ENCODE measurements around the gene ADAP2.
A peak's percentile ranks its signal among the peaks of the same experiment; 100 is the strongest.
"Not testable (repeated sequence)": the region's sequence is repeated elsewhere in the genome, so short reads cannot be mapped to it uniquely, and the experiment has no call there.

Gene ADAP2

GRCh38 chr17:30970831-30971567 is 49.3 kb downstream of the ADAP2 start, which contains the start of gene RNF135:
TSS of gene RNF135 (plus strand) at chr17:30971039. CDS start at chr17:30971074, 35 bp downstream.
- DNase-seq, result peak; percentile 62

GRCh38 chr17:30975042-30975820 is 53.5 kb downstream of the ADAP2 start:
- no peak for DNase-seq

GRCh38 chr17:30979919-30980318 is 58.2 kb downstream of the ADAP2 start:
- DNase-seq, result not testable (repeated sequence)

- DNase-seq, result no peak
These were observed 60.1 kb downstream of the ADAP2 start for GRCh38 chr17:30981531-30982519.

GRCh38 chr17:30982855-30983254 is 61.1 kb downstream of the ADAP2 start:
- no peak for DNase-seq

GRCh38 chr17:30990458-30990857 is 68.7 kb downstream of the ADAP2 start:
- no peak for DNase-seq

GRCh38 chr17:30992551-30992950 is 70.8 kb downstream of the ADAP2 start:
- DNase-seq, result no peak

- DNase-seq, result no peak
These were observed 73.6 kb downstream of the ADAP2 start for GRCh38 chr17:30995347-30995746.

- no peak for DNase-seq
These were observed 74.7 kb downstream of the ADAP2 start for GRCh38 chr17:30996486-30996885.

GRCh38 chr17:30997270-30997669 is 75.5 kb downstream of the ADAP2 start:
- no peak for DNase-seq

- no peak for DNase-seq
These were observed 76.1 kb downstream of the ADAP2 start for GRCh38 chr17:30997842-30998241.

- no peak for DNase-seq
These were observed 80.3 kb downstream of the ADAP2 start for GRCh38 chr17:31002047-31002446.

- no peak for DNase-seq
These were observed 81.6 kb downstream of the ADAP2 start for GRCh38 chr17:31003225-31003866.

- DNase-seq, result no peak
These were observed 82.4 kb downstream of the ADAP2 start for GRCh38 chr17:31004160-31004559.

- no peak for DNase-seq
These were observed 86.1 kb downstream of the ADAP2 start for GRCh38 chr17:31007695-31008373.

GRCh38 chr17:31008374-31009041 is 86.8 kb downstream of the ADAP2 start:
- DNase-seq, result peak; percentile 65
